ENCODE data around the gene MSI2. TPM values are rescaled to one million over a fixed set of nuclear protein-coding genes. Genes with fewer than 3 reads are reported as not detected.

The MSI2 gene
- total RNA-seq, 1 donor: 23.2 TPM

GRCh38 chr17:57513569-57513968 lies 257.2 kb downstream of the MSI2 start:
- Histone ChIP-seq H3K4me2 (ENCODE audit: insufficient read depth, low read length) (no peak overlapping the region), H3K79me2 (ENCODE audit: insufficient read depth, low read length) (no peaks in the 10 kb centered on the region), H3K9me3 (ENCODE audit: low read depth, low read length) (no peaks in the 10 kb centered on the region), H4K20me1 (ENCODE audit: insufficient read depth, low read length) (no peaks in the 10 kb centered on the region), H3K4me3 (ENCODE audit: insufficient read depth, low read length) (no peak overlapping the region), H3K27ac (ENCODE audit: low read depth, low read length) (no peak overlapping the region), H2AFZ (ENCODE audit: low read length) (no peak overlapping the region), H3K4me1 (ENCODE audit: insufficient read depth, low read length) (no peaks in the 10 kb centered on the region), H3K27me3 (ENCODE audit: insufficient read depth, low read length) (no peaks in the 10 kb centered on the region), H3K36me3 (ENCODE audit: insufficient read depth, low read length) (no peaks in the 10 kb centered on the region)
- DNase-seq (ENCODE audit: insufficient read length, low spot score, missing footprints): no peak
- TF ChIP-seq, protein P1, sequence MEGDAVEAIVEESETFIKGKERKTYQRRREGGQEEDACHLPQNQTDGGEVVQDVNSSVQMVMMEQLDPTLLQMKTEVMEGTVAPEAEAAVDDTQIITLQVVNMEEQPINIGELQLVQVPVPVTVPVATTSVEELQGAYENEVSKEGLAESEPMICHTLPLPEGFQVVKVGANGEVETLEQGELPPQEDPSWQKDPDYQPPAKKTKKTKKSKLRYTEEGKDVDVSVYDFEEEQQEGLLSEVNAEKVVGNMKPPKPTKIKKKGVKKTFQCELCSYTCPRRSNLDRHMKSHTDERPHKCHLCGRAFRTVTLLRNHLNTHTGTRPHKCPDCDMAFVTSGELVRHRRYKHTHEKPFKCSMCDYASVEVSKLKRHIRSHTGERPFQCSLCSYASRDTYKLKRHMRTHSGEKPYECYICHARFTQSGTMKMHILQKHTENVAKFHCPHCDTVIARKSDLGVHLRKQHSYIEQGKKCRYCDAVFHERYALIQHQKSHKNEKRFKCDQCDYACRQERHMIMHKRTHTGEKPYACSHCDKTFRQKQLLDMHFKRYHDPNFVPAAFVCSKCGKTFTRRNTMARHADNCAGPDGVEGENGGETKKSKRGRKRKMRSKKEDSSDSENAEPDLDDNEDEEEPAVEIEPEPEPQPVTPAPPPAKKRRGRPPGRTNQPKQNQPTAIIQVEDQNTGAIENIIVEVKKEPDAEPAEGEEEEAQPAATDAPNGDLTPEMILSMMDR (IDR thresholded peaks at IDR 0.05; ENCODE audit: extremely low read depth, low read depth, low read length): no peak

- Histone ChIP-seq H3K4me1 (ENCODE audit: insufficient read depth, low read length) (no peaks in the 10 kb centered on the region), H3K27ac (ENCODE audit: low read depth, low read length) (no peak overlapping the region), H3K4me2 (ENCODE audit: insufficient read depth, low read length) (no peak overlapping the region), H4K20me1 (ENCODE audit: insufficient read depth, low read length) (no peaks in the 10 kb centered on the region), H2AFZ (ENCODE audit: low read length) (no peak overlapping the region), H3K4me3 (ENCODE audit: insufficient read depth, low read length) (no peak overlapping the region), H3K79me2 (ENCODE audit: insufficient read depth, low read length) (no peaks in the 10 kb centered on the region), H3K9me3 (ENCODE audit: low read depth, low read length) (no peaks in the 10 kb centered on the region), H3K36me3 (ENCODE audit: insufficient read depth, low read length) (no peaks in the 10 kb centered on the region), H3K27me3 (ENCODE audit: insufficient read depth, low read length) (no peaks in the 10 kb centered on the region)
- DNase-seq (ENCODE audit: insufficient read length, low spot score, missing footprints): no peak
- TF ChIP-seq, protein P1 (IDR thresholded peaks at IDR 0.05; ENCODE audit: extremely low read depth, low read depth, low read length): no peak
These were observed 258.3 kb downstream of the MSI2 start for GRCh38 chr17:57514614-57515013.

- no peak overlapping the region for H3K4me3 ChIP-seq (ENCODE audit: insufficient read depth, low read length)
- DNase-seq (ENCODE audit: insufficient read length, low spot score, missing footprints): no peak
- H3K9me3 ChIP-seq (ENCODE audit: low read depth, low read length): no peaks in the 10 kb centered on the region
- no peak overlapping the region for H2AFZ ChIP-seq (ENCODE audit: low read length)
- H4K20me1 ChIP-seq (ENCODE audit: insufficient read depth, low read length): no peaks in the 10 kb centered on the region
- no peaks in the 10 kb centered on the region for H3K36me3 ChIP-seq (ENCODE audit: insufficient read depth, low read length)
- H3K4me2 ChIP-seq (ENCODE audit: insufficient read depth, low read length): no peak overlapping the region
- no peaks in the 10 kb centered on the region for H3K4me1 ChIP-seq (ENCODE audit: insufficient read depth, low read length)
- no peaks in the 10 kb centered on the region for H3K79me2 ChIP-seq (ENCODE audit: insufficient read depth, low read length)
- H3K27me3 ChIP-seq (ENCODE audit: insufficient read depth, low read length): no peaks in the 10 kb centered on the region
- TF ChIP-seq, protein P1 (IDR thresholded peaks at IDR 0.05; ENCODE audit: extremely low read depth, low read depth, low read length): peak; percentile 16
- no peak overlapping the region for H3K27ac ChIP-seq (ENCODE audit: low read depth, low read length)
These were observed 259.4 kb downstream of the MSI2 start for GRCh38 chr17:57515662-57516211.

GRCh38 chr17:57516290-57517230 lies 260.2 kb downstream of the MSI2 start:
- Histone ChIP-seq H4K20me1 (ENCODE audit: insufficient read depth, low read length) (no peaks in the 10 kb centered on the region), H3K27ac (ENCODE audit: low read depth, low read length) (no peak overlapping the region), H3K36me3 (ENCODE audit: insufficient read depth, low read length) (no peaks in the 10 kb centered on the region), H3K4me3 (ENCODE audit: insufficient read depth, low read length) (no peak overlapping the region), H3K9me3 (ENCODE audit: low read depth, low read length) (no peaks in the 10 kb centered on the region), H3K79me2 (ENCODE audit: insufficient read depth, low read length) (no peaks in the 10 kb centered on the region), H3K27me3 (ENCODE audit: insufficient read depth, low read length) (no peaks in the 10 kb centered on the region), H3K4me1 (ENCODE audit: insufficient read depth, low read length) (no peaks in the 10 kb centered on the region), H2AFZ (ENCODE audit: low read length) (no peak overlapping the region), H3K4me2 (ENCODE audit: insufficient read depth, low read length) (no peak overlapping the region)
- DNase-seq (ENCODE audit: insufficient read length, low spot score, missing footprints): no peak
- TF ChIP-seq, protein P1 (IDR thresholded peaks at IDR 0.05; ENCODE audit: extremely low read depth, low read depth, low read length): no peak
